Activated CD4-positive, alpha-beta T cell treated with anti-CD3 and anti-CD28 coated beads, Interleukin-2, amount 50 U/mL, for 48 hours (primary cell): ENCODE measurements around the gene TNPO3.
"Not testable (repeated sequence)": the region's sequence is repeated elsewhere in the genome, so short reads cannot be mapped to it uniquely, and the experiment has no call there.

ENCODE experiments used
- DNase-seq, 2 experiments: peaks; one replicate each; pipeline ENCODE4 v3.0.0-alpha.2; 2020

The TNPO3 gene

GRCh38 chr7:128954830-128955802 is 99.8 kb downstream of the TNPO3 start:
- DNase-seq: no peak

DNA sequence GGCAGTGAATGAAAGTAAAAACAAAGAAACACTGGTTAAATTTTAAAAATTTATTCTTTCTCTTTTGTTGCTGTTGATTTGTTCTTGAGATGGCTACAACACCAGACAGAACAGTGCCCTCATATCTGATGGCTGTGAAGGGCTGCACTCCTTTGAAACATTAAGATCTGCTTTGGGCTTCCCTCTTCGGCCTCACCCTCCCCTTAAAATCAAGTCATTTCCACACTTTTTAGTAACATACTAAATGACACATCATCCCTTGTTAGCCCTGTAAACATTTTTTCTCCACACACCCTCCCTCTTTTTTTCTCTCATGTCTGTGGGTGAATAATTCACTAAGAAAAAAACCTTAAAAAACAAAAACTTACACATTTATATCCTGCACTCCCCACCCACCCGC is 100.8 kb downstream of the TNPO3 start:
- DNase-seq: no peak

- no peak for DNase-seq
Observed at GRCh38 chr7:128951296-128951695, 103.6 kb downstream of the TNPO3 start.

DNA sequence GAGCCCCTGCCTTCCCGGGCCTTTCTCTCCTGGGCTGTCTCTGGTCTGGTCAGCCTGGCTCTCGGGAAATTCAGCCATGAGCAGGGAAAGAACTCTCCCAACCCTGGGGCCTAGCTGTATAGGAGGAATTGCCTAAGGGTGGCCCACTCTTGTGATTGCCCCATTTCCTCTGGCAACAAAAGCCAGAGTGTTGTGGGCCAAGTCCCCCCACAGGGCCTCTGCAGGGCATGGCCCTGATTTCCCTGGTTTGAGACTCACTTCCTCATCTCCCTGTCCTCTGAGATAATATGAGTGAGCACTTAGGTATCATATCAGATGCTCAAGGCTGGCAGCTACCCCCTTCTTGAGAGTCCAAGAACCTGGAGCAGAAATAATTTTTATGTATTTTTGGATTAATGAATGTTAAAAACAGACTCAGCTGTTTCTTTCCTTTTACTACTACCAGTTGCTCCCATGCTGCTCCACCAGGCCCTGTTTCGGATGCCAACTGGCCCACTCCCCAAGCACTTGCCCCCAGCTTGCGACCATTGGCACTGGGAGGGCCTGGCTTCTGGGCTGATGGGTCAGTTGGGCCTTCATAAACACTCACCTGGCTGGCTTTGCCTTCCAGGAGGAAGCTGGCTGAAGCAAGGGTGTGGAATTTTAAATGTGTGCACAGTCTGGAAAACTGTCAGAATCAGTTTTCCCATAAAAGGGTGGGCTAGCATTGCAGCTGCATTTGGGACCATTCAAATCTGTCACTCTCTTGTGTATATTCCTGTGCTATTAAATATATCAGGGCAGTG is 105.7 kb downstream of the TNPO3 start:
- DNase-seq: no peak

DNA sequence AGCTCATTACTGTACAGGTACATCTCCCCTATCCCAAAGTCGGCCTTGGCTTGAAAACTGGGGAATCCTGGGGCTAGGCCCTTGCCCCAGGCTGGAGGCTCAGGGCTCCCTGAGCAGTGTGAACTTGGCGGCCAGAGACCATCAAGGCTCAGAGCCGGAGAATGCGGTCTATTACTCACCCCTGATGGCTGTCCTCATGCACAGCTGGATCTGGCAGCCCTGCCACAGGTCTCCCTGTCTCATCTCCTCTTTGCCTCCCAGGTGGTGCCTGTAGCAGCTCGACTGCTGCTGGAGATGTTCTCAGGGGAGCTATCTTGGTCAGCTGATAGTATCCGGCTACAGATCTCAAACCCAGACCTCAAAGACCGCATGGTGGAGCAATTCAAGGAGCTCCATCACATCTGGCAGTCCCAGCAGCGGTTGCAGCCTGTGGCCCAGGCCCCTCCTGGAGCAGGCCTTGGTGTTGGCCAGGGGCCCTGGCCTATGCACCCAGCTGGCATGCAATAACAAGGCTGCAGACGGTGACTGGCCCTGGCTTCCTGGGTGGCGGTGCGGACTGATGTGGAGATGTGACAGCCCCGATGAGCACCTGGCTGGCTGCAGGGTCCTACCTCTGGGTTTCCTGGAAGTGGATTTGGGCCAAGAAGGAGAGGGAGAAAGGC is 106.5 kb downstream of the TNPO3 start:
- no peak for DNase-seq

- no peak for DNase-seq
Observed at GRCh38 chr7:128947854-128948253, 107.1 kb downstream of the TNPO3 start.

DNA sequence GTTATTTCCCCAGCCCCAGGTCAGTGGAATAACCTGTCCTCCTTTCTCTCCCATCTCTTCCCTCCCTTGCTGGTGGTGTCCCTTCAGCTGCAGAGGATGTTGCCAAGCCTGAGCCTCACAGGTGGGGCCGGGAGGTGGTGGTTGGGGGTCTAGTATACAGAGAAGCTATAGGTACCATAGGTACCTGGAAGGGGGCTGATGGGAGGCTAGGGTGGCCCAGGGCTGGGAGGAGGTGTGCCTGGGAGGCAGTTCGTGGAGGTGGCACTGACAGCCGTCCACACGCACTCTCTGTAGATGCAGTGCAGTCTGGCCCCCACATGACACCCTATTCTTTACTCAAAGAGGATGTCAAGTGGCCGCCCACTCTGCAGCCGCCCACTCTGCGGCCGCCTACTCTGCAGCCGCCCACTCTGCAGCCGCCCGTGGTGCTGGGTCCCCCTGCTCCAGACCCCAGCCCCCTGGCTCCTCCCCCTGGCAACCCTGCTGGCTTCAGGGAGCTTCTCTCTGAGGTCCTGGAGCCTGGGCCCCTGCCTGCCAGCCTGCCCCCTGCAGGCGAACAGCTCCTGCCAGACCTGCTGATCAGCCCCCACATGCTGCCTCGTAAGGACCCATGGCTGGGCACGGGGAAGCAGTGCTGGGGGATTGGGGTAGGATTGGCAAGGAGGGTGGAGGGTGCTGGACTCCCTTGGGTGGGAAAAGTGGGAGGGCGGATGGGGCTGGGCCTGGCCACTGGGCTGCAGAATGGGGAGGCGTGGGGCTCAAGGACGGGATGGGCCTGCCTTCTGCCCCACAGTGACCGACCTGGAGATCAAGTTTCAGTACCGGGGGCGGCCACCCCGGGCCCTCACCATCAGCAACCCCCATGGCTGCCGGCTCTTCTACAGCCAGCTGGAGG is 107.7 kb downstream of the TNPO3 start:
- no peak for DNase-seq

DNA sequence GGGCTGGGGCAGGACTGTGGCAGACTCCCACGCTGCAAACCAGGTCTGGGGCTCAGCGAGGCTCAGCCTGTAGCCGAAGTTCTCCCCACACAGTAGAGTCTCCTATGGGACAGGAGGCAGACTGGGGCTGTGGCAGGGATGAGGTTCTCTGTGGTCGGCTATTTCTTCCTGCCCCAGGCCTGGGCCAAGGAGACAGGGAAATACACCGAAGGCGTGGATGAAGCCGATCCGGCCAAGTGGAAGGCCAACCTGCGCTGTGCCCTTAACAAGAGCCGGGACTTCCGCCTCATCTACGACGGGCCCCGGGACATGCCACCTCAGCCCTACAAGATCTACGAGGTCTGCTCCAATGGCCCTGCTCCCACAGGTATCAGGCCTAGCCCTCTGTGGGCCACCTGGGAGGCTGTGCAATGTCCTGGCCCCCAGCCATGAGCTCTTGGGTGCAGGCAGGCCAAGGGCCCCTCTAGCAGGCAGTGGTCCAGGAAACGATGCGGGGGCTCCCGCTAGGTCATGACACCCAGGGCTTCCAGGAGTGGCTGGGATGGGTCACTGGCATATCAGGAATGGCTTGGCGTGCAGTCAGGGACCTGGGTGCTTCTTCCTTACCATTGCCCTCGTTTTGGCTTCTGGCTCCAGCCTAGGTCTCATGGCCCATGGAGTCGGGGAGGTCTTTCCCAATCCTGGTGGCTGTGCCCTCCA is 109.1 kb downstream of the TNPO3 start:
- DNase-seq: no peak

DNA sequence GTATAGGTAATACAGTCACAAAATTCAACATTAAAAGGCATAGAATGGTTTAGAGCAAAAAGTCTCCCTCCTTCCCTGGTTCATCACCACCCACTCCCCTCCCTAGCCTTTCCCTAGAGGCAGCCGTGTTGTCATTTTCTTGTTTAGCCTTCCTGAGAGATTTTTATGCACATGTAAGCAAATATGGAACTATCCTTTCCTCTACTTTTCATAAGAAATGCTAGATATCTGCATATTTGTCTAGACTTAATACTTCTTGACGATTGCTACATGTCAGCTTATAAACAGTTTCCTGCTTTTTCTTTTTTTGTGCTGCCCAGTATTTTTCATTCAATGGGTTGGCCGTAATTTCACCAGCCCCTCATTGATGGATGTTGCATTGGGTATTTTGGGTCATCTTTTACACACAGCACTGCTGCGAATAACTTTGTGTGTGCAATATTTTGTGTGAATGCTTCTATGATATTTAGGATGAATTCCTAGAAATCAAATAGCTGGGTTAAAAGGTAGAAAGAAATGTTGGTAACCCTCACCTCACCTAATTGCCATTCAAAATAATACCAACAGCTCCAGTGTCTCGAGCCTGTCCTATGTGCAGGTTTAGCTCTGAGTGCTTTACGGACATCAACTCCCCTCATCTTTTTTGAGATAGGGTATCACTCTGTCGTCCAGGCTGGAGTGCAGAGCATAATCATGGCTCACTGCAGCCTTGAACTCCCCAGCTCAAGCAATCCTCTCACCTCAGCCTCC is 110.2 kb downstream of the TNPO3 start:
- no peak for DNase-seq

- DNase-seq: not testable (repeated sequence)
Observed at GRCh38 chr7:128943251-128943650, 111.7 kb downstream of the TNPO3 start.

GRCh38 chr7:128941946-128942526 is 112.9 kb downstream of the TNPO3 start:
- no peak for DNase-seq

DNA sequence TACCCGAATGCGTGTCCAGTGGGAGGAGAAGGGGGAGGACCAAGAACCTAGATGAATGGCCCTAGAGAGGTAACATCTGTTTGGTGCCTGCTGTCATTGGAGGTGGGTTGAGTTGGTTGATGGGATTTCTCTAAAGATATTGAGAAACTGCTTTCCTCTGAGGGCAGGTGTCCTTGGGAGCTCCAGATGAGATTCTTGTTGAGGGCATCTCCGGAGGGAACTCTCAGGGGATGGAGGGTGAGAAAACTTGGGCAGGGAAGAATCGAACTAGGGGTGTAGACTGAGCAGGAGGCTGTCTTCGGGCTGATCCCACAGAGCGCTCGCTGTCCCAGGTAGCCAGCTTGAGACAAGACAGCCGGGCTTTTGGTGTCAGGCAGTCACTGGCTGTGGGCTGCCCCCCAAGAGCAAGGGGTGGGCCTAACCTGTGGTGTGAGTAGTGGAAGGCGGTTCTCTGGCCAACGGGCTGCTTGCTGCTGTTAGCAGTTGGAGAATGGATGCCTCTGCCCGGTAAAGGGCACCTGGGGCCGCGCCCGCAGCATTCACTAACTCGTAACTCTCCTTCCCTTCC is 113.5 kb downstream of the TNPO3 start:
- DNase-seq: no peak

DNA sequence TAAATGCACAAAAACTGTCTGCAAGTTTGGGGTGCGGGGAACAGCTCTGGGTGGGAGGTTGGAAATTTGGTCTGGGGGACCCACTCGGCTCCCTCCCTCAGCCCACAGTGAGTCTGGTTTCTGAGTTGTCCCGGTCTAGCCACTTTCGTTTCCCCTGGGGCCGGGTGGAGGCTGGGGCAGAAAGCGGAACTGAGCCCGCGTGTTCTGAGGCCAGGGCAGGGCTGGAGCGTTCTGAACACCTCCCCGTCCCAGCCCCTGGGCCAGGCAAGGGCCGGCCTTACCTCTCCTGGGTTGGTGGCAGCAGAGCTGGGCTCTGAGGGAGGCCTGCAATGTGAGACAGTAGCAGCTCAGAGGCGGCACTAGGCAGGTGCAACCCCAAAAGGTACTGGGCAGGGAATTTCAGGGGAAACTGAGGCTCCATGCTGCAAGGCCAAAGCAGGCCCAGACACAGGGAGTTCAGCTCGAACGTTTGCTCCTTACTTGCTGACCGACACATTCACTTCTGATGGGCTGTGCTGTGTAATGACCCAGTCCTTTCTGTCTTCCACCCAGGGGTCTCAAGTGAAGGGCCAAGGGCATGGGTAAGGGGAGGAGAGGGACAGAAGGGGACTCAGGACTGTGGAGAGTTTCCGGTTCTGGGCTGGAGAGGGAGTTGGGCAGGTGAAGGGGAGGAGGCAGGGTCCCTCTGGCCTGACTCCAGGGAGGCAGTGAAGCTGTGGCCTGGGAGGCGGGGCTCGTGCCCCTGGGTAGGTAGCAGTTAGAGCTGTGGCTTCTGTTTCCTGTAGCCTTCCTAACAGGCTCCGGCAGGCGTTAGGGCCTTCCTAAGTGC is 114.2 kb downstream of the TNPO3 start:
- DNase-seq: no peak

DNA sequence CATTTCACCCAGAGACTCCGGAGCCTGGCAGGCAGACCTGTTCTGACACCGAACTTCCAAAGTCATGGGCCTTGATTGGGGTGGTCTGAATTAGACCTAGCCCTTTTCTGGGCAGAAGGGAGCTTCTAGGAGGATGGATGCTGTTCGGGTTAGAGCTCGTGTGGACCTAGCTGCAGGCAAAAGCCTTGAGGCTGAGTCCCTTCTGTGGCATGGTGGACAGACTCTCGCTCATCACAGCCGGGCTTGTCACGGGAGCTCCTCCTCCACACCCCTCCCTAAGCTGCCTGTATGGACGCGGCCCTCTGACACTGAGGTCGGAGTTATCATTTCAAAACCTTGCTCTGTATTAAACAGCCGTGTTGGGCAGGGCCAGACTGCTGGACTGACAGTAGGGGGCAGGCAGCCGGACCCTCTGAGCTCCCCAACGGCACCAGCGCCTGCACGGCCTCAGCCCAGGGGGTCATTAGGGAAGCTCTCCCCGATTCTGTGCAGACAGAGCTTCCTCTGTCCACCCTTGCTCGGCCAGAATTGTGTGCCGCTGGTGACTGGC is 115.0 kb downstream of the TNPO3 start:
- DNase-seq: no peak

DNA sequence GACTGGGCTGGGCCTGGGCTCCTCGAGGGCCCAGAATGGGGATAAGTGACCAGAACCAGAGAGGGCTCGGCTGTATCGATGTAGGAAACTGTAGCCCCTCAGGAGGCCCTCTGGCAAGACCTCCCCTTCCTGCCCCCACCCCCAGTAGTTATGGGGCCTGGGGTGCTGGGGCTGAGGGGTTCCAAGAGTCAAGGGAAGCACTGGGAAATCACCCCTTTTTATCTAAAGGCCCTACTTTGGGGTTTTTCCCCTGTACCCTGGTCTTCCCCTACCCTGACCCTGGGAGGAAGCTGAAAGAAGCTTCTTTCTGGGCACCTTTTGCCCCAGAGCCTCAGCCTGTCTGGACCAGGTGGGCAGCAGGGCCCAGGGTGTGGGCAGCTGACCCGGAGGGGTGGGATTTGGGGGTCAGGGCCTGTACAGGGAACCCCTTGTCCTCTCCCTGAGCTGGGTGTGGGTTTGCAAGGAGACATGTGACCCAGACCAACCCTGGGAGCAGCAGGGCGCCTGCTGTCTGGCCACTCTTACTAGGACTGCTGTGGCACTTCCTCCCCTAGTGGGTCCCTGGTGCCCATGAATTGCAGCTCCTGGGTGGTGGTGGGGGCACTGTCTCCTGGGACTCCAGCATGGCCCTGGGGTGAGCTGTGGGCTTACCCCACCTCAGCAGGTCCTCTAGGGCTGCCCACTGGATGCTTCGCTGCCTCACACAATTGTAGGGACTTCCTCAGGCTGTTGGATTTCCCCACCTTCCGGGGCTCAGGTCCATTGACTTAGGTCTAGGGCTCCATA is 115.6 kb downstream of the TNPO3 start:
- no peak for DNase-seq

DNA sequence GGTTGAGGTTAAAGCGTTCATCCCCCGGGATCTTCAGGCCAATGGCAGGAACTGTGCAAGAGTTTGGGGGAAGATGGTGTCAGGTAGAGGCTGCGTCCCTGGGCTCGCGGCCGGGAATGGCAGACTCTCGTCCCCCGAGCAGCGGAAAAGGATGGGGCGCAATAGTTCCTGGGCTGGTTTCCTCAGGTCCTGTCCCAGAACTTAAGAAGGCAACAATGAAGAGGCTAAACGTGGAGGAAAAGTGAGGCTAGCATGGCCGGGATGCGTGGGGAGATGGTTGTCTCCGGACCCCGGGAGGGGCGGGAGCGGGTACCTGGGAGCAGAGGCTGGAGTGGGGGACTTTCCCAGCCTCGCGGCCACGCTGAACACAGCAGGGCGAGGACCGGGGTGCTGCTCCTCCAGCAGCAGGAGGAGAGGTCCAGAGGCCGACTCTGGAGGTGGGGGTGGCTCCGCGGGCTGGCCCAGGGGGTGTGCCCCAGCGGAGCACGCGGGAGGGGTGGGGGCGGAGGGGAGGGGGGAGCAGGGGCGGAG is 116.3 kb downstream of the TNPO3 start:
- DNase-seq: peak; percentile 28 to 36

DNA sequence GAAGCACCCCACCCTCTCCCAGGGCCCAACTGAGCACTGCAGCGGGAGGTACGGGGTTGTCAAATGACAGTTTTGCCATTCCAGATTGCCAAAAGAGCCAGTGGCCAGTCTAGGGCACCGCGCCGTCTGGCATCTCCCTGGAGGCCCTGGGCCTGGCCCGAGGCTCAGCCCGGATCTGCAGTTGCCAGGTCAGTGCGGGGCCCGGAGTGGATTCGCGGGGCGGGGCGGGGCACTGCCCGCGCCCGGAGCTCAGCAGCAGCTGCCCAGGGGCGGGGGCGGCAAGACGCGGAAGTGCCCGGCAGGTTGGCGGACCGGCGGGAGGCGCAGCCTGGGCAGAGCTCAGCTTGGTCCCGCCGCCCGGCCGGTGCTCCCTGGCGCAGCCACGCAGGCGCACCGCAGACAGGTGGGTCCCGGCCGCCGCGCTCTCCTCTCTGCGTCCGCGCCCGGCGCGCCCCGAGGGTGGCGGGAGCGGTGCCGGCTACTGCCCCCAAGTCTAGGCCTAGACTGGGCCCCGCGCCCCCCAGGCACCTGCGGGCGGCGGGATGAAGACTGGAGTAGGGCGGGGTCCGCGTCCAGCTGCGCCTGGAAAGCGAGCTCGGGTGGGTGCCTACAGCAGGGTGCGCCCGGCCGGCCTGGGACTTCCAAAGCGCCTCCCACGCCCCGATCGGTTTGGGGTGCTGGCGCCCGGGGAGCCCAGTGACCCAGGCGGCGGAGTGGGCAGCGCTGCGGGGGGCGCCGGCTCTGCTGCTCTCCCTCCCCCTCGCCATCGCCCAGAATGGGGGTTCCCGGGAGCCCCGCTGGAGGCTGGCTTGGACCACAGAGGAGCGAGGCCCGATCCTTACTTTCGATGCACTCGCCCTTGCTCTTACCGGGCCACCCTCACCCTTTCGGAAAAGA is 117.0 kb downstream of the TNPO3 start, which contains the start of gene IRF5:
Gene IRF5 (plus strand): TSS at position 281 of the 897 bp plus-strand sequence. CDS start 4,155 bp downstream, outside the sequence.
- DNase-seq: peak; percentile 31 to 51
